ENCODE data around the gene CADM2.

DNA sequence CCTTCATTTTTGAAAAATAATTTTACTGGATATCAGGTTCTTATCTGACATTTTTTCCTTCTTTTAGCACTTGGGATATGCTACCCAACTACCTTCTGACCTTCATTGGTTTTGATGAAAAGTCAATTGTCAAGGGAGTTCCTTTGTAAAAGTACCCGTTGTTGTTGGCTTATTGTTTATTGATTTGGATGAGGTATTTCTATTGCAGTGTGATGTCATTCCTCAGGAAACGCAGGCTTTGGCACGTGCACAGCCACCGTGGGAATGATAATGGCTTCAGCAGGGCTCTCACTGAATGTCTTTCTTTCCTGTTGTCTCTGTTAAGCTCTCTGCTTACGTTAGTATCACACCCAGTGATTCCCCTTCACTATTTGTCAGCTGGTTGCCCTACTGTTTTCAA, 944.6 kb downstream of the CADM2 start:
- TF ChIP-seq POLR2AphosphoS5 (IDR thresholded peaks at IDR 0.05; ENCODE audit: borderline replicate concordance, low read depth, low read length) (no peak), EZH2 (IDR thresholded peaks at IDR 0.05) (no peak), FOXP2 (optimal IDR thresholded peaks at IDR 0.05; ENCODE audit: control extremely low read depth, extremely low read length, insufficient read depth) (no peak)

Data from SK-N-MC (cell line).